HCT116 (cell line): ENCODE results near the gene ATP2A3. TPM values are rescaled to one million over a fixed set of nuclear protein-coding genes. Genes with fewer than 3 reads are reported as not detected.

Experiments
- ATAC-seq: fragments of 200-7000 bp; cut with Tn5 transposase; 2 replicates; pipeline ENCODE4 v1.9.1; 2020; ENCODE audit warnings: mild to moderate bottlenecking, moderate library complexity
- BruUV-seq: library from RNA; stranded (reverse); fragments of 400-500 nt; replicated peaks from 2 replicates; lab custom pipeline; 2021; lab: Mats Ljungman, UMichigan
- CTCF ChIA-PET: fragments of 300-600 bp; sonication (Branson Sonifier 250); formaldehyde crosslinking; loops from one replicate; lab custom pipeline; 2021; ENCODE audit warnings: antibody characterized with exemption; lab: Charles Lee
- POLR2A ChIA-PET: fragments of 300-600, 350-600 bp; sonication (Branson Sonifier 250); formaldehyde crosslinking; loops from one replicate; lab custom pipeline; 2021; ENCODE audit warnings: antibody characterized with exemption; lab: Charles Lee
- RAD21 ChIA-PET, 2 experiments: fragments of 300-600 bp; sonication (Branson Sonifier 250); formaldehyde crosslinking; loops; one replicate each; lab custom pipeline; 2023; ENCODE audit warnings: low total read pairs in 2 of 2; ENCODE audit not compliant: uncharacterized antibody in 2 of 2, unreplicated experiment in 2 of 2, low non-redundant PET in 1 of 2; lab: Charles Lee
- DNase-seq: peaks from one replicate; pipeline ENCODE4 v3.0.0-alpha.2; 2010; ENCODE audit warnings: low read depth, low spot score
- H2AFZ ChIP-seq: fragments of 200-600 bp; shearing (Covaris generic), sonication (generic); 2 replicates; pipeline ENCODE4 v1.6.1; 2017; ENCODE audit warnings: low read depth, mixed run types, mixed read lengths, antibody characterized with exemption, low read length; ENCODE audit not compliant: poor library complexity, severe bottlenecking
- H3K27ac ChIP-seq: 2 replicates; pipeline ENCODE4 v1.5.1; 2012; ENCODE audit warnings: low read depth, low read length
- H3K27me3 ChIP-seq: fragments of 200-600 bp; sonication (generic); 2 replicates; pipeline ENCODE4 v1.6.1; 2016; ENCODE audit warnings: mixed run types, low read length, mixed read lengths; ENCODE audit not compliant: insufficient read depth
- H3K36me3 ChIP-seq, 2 experiments: fragments of 200-500 bp in 1 of 2; fragments of 200-600 bp in 1 of 2; sonication (Bioruptor generic) in 1 of 2; sonication (generic) in 1 of 2; 2 replicates each; pipeline versions ENCODE4 v1.5.1 to v1.6.1; 2014 to 2016; ENCODE audit warnings: low read length in 2 of 2, inconsistent platforms in 1 of 2, mixed read lengths in 1 of 2, mixed run types in 1 of 2; ENCODE audit not compliant: insufficient read depth in 2 of 2, control insufficient read depth in 1 of 2
- H3K4me1 ChIP-seq, 2 experiments: fragments of 200-600 bp in 1 of 2; sonication (generic) in 1 of 2; 2 replicates each; pipeline versions ENCODE4 v1.5.1 to v1.6.1; 2012 to 2017; ENCODE audit warnings: low read length in 2 of 2, inconsistent platforms in 1 of 2, mild to moderate bottlenecking in 1 of 2, mixed read lengths in 1 of 2, mixed run types in 1 of 2, moderate library complexity in 1 of 2; ENCODE audit not compliant: insufficient read depth in 2 of 2, control insufficient read depth in 1 of 2
- H3K4me2 ChIP-seq: fragments of 200-600 bp; sonication (generic); 2 replicates; pipeline ENCODE4 v1.6.1; 2017; ENCODE audit warnings: mixed run types, low read length, mixed read lengths
- H3K4me3 ChIP-seq, 2 experiments: fragments of 200-600 bp in 1 of 2; sonication (generic) in 1 of 2; replicated peaks in 1 of 2; 2 replicates each; pipeline ENCODE4 v1.5.1; 2011 to 2016; ENCODE audit warnings: low read length in 2 of 2, control low read depth in 1 of 2, low read depth in 1 of 2, mild to moderate bottlenecking in 1 of 2, mixed read lengths in 1 of 2, mixed run types in 1 of 2
- H3K79me2 ChIP-seq: fragments of 200-600 bp; sonication (generic); 2 replicates; pipeline ENCODE4 v1.6.1; 2017; ENCODE audit warnings: mild to moderate bottlenecking, mixed run types, low read length, moderate library complexity, mixed read lengths; ENCODE audit not compliant: insufficient read depth
- H3K9ac ChIP-seq: fragments of 200-600 bp; sonication (generic); 2 replicates; pipeline ENCODE4 v1.6.1; 2016; ENCODE audit warnings: low read length, mixed read lengths
- H3K9me2 ChIP-seq: fragments of 200-600 bp; sonication (generic), shearing (Covaris generic); 2 replicates; pipeline ENCODE4 v1.6.1; 2017; ENCODE audit warnings: mixed run types, mild to moderate bottlenecking, moderate library complexity; ENCODE audit not compliant: insufficient read depth
- H3K9me3 ChIP-seq, 2 experiments: fragments of 200-500 bp in 1 of 2; fragments of 200-600 bp in 1 of 2; sonication (Bioruptor generic) in 1 of 2; sonication (generic) in 1 of 2; 2 replicates each; pipeline ENCODE4 v1.6.1; 2014 to 2017; ENCODE audit warnings: low read length in 2 of 2, mixed read lengths in 2 of 2, inconsistent platforms in 1 of 2, low read depth in 1 of 2, mild to moderate bottlenecking in 1 of 2, mixed run types in 1 of 2, moderate library complexity in 1 of 2; ENCODE audit not compliant: control insufficient read depth in 1 of 2, insufficient read depth in 1 of 2
- H4K20me1 ChIP-seq: fragments of 200-600 bp; sonication (generic), shearing (Covaris generic); 2 replicates; pipeline ENCODE4 v1.6.1; 2017; ENCODE audit warnings: mixed run types, mild to moderate bottlenecking, moderate library complexity; ENCODE audit not compliant: insufficient read depth
- CBX3 ChIP-seq: IDR thresholded peaks from 2 replicates; pipeline ENCODE4 v1.6.1; 2012; ENCODE audit warnings: low read depth
- CEBPB ChIP-seq: IDR thresholded peaks from 2 replicates; pipeline ENCODE4 v1.6.1; 2012; ENCODE audit warnings: low read depth
- EGR1 ChIP-seq: IDR thresholded peaks from 2 replicates; pipeline ENCODE4 v1.6.1; 2012; ENCODE audit warnings: low read depth
- ELF1 ChIP-seq: IDR thresholded peaks from 2 replicates; pipeline ENCODE4 v1.6.1; 2012; ENCODE audit warnings: low read depth, borderline replicate concordance
- EZH2 ChIP-seq: fragments of 200-600 bp; sonication (generic); IDR thresholded peaks from 2 replicates; pipeline ENCODE4 v1.6.1; 2017; ENCODE audit warnings: antibody characterized with exemption, mixed run types
- EZH2phosphoT487 ChIP-seq: fragments of 200-600 bp; IDR thresholded peaks from 2 replicates; pipeline ENCODE4 v1.6.1; 2018; ENCODE audit warnings: antibody characterized with exemption, borderline replicate concordance
- FOSL1 ChIP-seq: IDR thresholded peaks from 2 replicates; pipeline ENCODE4 v1.6.1; 2012; ENCODE audit warnings: low read depth
- POLR2A ChIP-seq: IDR thresholded peaks from 2 replicates; pipeline ENCODE4 v1.7.0; 2011; ENCODE audit warnings: borderline replicate concordance; ENCODE audit not compliant: insufficient read depth, insufficient read length; ENCODE audit errors: extremely low read depth
- RAD21 ChIP-seq: IDR thresholded peaks from 2 replicates; pipeline ENCODE4 v1.6.1; 2012; ENCODE audit warnings: low read depth, mild to moderate bottlenecking
- SIN3A ChIP-seq: IDR thresholded peaks from 2 replicates; pipeline ENCODE4 v1.6.1; 2012; ENCODE audit warnings: low read depth
- SP1 ChIP-seq: IDR thresholded peaks from 2 replicates; pipeline ENCODE4 v1.6.1; 2012; ENCODE audit warnings: low read depth
- SRF ChIP-seq: IDR thresholded peaks from 2 replicates; pipeline ENCODE4 v1.6.1; 2012; ENCODE audit warnings: low read depth
- ZFX ChIP-seq: fragments of 450-650 bp; IDR thresholded peaks from 2 replicates; pipeline ENCODE4 v1.6.1; 2017
- ZNF274 ChIP-seq: fragments of 200-500 bp; sonication (Bioruptor generic); IDR thresholded peaks from 2 replicates; pipeline ENCODE4 v1.6.1; 2014; ENCODE audit warnings: mild to moderate bottlenecking, low read depth, low read length, inconsistent platforms
- intact Hi-C: fragments of 100-400 bp; cut with micrococcal nuclease; formaldehyde crosslinking; loops from 2 replicates; pipeline ENCODE4 v1.10.0; 2022
- total RNA-seq: library from RNA; stranded (reverse); gene quantifications from one replicate; pipeline ENCODE4 v1.2.1, GENCODE V29; 2021; ENCODE audit not compliant: unreplicated experiment
- TF ChIP-seq, protein P1 (sequence below): IDR thresholded peaks from 2 replicates; pipeline ENCODE4 v1.6.1; 2012

ATP2A3 gene
- total RNA-seq, 1 experiment from 2014 or later = 23.1 TPM

DNA sequence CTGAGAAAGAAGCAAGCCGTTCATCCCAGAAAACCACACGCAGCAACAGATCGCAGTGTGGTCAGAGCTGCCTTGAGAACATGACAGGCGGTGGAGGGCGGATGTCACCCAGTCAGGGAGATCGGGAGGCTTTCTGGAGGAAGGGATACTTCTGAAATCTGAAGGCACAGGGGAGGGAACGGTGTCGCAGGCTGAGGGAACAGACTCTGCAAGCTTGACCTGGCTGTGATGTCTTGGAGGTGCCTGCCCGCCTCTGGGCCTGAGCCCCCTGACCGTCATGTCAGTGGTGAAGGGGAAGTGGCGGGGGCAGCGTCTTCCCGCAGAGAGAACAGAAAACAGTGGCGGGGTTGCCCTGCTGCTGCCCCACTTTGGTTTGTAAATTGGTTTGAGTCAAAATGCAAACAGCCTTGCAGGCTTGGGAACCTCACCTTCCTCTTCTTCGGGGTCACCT, 8.1 kb upstream of the ATP2A3 start (continued):
- TF ChIP-seq SP1 (no peak), CEBPB (no peak)

DNA sequence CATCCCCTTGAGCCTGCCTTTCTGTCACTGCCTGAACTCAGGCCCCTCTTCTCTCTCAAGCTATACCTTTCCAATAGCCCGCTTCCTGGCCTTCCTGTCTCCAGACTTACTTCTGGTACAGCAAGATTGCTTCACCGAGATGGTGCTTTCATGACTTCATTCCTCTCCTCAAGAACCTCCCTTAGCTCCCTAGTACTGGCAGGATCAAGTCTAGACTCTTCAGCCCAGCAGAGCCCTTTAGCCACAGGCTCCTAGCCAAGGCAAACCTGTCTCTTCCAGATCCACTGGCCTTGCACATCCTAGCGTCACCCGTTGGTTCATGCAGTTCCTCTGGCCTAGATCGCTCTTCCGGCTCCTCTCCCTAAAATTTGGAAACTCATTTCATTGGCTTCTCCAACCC, 6.4 kb upstream of the ATP2A3 start:
- Histone ChIP-seq H3K4me1 (peaks cover 0 to 1% of the 10 kb centered on the region in 2 experiments; a peak in 1 of 4 replicates), H3K27ac (no peak overlapping the region), H2AFZ (no peak overlapping the region), H3K4me2 (no peak overlapping the region), H3K9me3 (0 out of 4 replicates have a peak, but pooled peaks cover 0 to 3% of the 10 kb centered on the region in 2 experiments), H3K79me2 (no peaks in the 10 kb centered on the region), H3K36me3 (no peaks in the 10 kb centered on the region), H3K4me3 (no peak overlapping the region), H4K20me1 (no peaks in the 10 kb centered on the region), H3K9ac (no peak overlapping the region), H3K9me2 (no peaks in the 10 kb centered on the region), H3K27me3 (no peaks in the 10 kb centered on the region)
- POLR2A ChIA-PET = no interaction called here
- intact Hi-C loops = no loop called here
- CTCF ChIA-PET = no interaction called here
- ATAC-seq = no peak
- TF ChIP-seq POLR2A = no peak
- TF ChIP-seq ZFX = no peak
- no peak for TF ChIP-seq EGR1
- BruUV-seq = no TSS peak
- no peak for DNase-seq
- RAD21 ChIA-PET = no interaction called here

DNA sequence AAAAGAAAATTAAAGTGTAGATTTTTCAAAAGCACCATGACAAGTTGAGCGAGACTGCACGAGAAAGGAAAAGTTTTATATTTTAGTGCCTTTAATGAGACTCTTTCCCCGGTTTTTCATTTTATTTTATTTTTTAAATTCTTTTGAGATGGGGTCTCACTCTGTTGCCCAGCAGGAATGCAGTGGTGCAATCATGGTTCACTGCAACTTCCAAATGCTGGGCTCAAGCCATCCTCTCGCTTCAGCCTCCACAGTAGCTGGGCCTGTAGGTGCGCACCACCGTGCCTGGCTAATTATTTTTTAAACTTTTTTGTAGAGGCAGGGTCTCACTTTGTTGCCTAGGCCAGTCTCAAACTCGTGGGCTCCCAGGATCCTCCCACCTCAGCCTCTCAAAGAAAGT, 5.7 kb upstream of the ATP2A3 start:
- DNase-seq (no peak), ATAC-seq (no peak)
- Histone ChIP-seq H3K4me3 (no peak overlapping the region), H3K79me2 (no peaks in the 10 kb centered on the region), H3K4me1 (peaks cover 7 to 8% of the 10 kb centered on the region in 2 experiments; a peak in 3 of 4 replicates), H4K20me1 (no peaks in the 10 kb centered on the region), H3K36me3 (no peaks in the 10 kb centered on the region), H2AFZ (no peak overlapping the region), H3K9me2 (no peaks in the 10 kb centered on the region), H3K9me3 (0 out of 4 replicates have a peak, but pooled peaks cover 0 to 3% of the 10 kb centered on the region in 2 experiments), H3K27me3 (no peaks in the 10 kb centered on the region), H3K27ac (no peak overlapping the region), H3K9ac (no peak overlapping the region), H3K4me2 (no peak overlapping the region)
- TF ChIP-seq CBX3 (no peak), ZNF274 (no peak), FOSL1 (no peak), EZH2 (no peak), ZFX (no peak), EGR1 (no peak), ELF1 (no peak), RAD21 (no peak), SIN3A (no peak), POLR2A (no peak), EZH2phosphoT487 (no peak), SRF (no peak), CEBPB (no peak), SP1 (no peak)
- TF ChIP-seq, protein P1, sequence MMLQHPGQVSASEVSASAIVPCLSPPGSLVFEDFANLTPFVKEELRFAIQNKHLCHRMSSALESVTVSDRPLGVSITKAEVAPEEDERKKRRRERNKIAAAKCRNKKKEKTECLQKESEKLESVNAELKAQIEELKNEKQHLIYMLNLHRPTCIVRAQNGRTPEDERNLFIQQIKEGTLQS = no peak
- no TSS peak for BruUV-seq
- POLR2A ChIA-PET = no interaction called here
- CTCF ChIA-PET = no interaction called here
- RAD21 ChIA-PET = no interaction called here
- intact Hi-C loops = no loop called here
